GM10847 (cell line): ENCODE results near the gene RNU2-1.
"Not testable (repeated sequence)": the region's sequence is repeated elsewhere in the genome, so short reads cannot be mapped to it uniquely, and the experiment has no call there.

Experiments used
- POLR2A ChIP-seq: IDR thresholded peaks from 2 replicates; pipeline ENCODE4 v1.6.1; 2011; ENCODE audit not compliant: insufficient read length; ENCODE audit errors: extremely low read depth

RNU2-1 gene

DNA sequence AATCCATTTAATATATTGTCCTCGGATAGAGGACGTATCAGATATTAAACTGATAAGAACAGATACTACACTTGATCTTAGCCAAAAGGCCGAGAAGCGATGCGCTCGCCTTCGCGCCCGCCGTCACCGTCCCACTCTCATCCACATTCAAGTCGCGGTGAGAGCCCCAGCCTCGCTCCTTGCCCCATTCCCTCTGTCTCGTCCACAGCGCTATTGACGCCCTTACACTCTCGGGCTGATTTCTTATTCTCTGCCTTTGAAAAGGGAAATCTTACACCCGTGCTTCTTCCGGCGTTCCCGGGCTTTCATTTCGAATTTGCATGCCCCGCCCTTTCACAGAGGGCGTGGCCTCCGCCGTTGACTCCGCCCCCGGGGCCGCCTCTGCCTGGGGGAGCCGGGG lies at the start of gene RNU2-1:
RNU2-1 (minus strand) TSS at position 101 of the 400 bp plus-strand sequence.
- not testable (repeated sequence) for TF ChIP-seq POLR2A

DNA sequence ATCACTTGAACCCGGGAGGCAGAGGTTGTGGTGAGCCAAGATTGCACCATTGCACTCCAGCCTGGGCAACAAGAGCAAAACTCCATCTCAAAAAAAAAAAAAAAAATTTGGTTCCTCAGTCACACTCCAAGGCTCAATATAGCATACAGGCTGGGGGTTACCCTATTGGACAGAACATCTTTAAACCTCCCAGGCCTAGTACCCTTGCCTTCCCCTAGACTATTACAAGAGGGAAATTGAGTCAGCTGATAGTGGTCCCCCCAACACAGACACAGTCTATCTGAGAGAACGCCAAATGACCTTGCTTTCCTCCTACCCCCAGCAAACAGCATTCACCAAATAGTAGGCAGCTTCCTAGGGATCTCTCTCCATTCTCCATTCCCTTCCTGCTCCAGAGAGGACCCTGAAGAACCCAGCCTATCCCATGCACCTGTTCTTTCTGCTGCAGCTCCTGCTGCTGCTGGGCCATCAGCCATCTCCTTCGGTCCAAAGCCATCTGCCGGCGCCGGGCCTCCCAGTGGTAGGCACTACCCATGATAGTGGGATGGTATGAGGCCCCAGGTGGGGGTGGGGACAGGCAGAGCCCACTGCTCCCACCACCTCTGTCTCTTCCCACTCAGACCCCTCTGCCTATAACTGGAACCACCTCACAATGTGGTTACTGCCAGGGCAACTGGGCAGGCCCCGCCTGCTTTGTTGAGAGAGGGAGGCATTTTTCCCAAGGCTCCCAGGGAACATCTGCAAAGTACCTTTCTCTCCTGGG lies 5.6 kb downstream of the RNU2-1 start, which contains the start of gene CCDC200:
CCDC200 (minus strand) TSS at position 604 of the 763 bp plus-strand sequence; CDS start at position 535, 69 bp downstream.
- not testable (repeated sequence) for TF ChIP-seq POLR2A

DNA sequence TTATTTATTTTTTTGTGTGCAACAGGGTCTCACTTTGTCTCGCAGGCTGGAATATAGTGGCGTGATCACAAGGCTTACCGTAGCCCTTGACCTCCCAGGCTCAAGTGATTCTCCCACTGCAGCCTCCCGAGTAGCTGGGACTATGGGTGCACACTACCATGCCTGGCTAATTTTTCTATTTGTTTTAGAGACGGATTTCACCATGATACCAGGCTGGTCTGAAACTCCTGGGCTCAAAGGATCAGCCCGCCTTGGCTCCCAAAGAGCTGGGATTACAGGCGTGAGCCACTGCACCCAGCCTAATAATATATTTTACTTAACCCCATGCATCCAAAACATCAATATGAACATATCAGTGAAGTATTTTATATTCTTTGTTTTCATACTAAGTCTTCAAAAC lies 7.4 kb downstream of the RNU2-1 start:
- TF ChIP-seq POLR2A, result no peak

DNA sequence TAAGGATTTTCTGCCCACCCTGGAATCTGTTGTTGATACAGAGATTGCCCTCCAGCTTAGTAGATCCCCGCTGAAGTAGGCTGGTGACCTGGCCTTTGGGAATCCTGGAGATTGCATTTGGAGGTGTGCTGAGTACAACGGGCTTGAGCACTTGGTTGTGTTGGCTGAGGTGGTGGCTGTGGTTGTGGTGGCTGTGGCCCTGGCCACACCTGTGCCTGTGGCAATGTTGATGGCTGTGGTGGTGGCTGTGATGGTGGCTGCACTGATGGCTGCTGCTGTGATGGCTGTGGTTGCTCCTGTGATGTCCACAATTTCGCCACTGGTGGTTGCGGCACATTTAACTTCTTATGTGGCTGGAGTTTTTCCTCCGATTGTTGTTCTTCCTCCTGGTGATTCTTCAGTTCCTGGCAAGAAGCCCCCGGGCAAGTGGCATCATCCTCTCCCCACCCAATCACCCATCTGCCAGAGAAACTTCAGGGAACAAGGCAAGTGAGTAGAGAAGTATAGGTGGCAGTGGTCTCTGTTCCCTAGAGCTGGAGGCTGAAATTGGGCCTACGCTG lies 9.6 kb downstream of the RNU2-1 start:
- TF ChIP-seq POLR2A, result no peak

DNA sequence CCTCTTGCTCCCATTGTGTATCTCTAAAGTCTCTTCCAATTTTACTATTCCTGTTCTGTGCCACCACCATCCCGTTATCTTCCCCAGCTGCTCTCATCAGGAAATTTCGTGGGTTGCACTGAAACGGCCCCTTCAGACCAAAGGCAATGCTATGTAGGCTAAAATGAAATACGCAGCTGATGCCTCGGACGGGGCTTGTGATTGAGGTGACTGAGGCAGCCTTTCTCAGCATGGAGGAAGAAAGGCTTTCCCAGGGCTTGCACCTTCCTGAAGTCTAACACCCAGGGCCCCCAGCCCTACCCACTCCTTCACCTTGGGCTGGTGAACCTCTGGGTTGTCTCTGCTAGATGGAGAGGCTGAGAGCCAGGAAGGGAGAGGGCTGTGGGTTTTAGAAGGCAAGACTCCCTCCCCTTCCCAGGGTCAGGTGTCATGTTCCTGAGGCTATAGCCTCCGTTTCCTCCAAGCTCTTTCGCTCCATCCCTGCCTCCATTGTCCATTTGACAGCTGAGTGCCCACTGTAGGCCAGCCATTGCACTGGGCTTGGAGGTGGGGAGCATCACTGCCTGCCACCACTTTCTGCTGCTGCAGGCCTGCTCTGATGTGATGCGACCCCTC lies 13.2 kb downstream of the RNU2-1 start:
- no peak for TF ChIP-seq POLR2A

DNA sequence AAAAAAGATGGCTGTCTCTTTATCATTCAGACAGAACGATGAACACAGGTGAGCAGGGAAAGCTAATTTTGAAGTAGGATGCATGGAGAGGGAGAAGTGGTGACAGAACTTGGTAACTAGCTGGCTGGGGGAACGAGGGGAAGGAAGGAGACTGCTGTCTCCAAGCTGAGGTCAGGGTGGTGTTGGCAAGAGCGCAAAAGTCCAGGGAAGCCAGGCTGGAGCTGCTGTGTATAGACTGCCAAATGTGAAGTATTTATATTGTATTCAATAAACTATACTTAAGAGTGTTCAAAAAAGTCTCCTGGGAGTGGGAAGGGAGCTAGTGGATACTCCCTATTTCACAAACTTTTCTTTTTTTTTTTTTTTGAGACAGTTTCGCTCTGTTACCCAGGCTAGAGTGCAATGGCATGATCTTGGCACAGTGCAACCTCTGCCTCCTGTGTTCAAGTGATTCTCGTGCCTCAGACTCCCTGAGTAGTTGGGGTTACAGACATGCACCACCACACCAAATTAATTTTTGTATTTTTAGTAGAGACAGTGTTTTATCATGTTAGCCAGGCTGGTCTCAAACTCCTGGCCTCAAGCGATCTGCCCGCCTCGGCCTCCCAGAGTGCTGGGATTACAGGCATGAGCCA lies 13.9 kb downstream of the RNU2-1 start:
- no peak for TF ChIP-seq POLR2A

DNA sequence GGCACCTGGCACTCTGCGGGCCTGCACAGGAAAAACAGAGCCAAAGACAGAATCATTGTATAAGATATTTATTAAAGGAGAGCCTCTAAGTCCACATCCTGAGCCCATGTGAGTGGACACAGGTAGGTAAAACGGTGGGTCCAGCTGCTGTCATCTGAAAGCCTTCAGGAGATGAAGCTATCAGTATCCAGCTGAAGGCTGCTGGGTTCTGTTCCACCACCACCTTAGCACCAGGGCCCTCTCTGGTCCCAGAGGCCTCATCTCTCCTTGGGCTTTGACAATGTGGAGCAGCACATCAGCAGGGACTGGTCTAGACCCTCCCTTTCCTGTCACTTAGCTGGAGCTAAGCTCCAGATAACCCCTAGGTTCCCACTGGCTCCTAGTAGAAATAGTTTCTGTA lies 14.8 kb downstream of the RNU2-1 start:
- TF ChIP-seq POLR2A, result no peak

DNA sequence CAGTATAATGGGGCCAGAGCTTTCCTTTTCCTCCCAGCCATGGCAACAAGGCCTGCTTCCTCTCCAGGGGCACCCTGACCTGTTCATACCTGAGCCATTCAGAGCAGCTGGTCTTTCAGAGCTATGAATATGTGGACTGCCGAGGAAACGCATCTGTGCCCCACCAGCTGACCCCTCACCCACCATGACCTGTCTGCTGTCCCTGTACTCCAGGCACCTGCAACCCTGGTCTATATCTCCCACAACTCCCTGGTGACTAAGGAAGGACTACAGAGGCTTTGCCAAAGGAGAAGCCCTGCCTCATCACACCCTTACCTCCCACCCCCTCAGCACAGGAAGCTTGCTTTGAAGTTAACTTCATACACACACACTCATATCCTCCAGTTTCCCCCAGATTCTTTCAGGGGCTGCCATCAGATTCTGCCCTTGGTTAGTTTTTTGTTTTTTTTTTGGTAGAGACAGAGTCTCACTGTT lies 16.1 kb downstream of the RNU2-1 start:
- TF ChIP-seq POLR2A, result no peak

DNA sequence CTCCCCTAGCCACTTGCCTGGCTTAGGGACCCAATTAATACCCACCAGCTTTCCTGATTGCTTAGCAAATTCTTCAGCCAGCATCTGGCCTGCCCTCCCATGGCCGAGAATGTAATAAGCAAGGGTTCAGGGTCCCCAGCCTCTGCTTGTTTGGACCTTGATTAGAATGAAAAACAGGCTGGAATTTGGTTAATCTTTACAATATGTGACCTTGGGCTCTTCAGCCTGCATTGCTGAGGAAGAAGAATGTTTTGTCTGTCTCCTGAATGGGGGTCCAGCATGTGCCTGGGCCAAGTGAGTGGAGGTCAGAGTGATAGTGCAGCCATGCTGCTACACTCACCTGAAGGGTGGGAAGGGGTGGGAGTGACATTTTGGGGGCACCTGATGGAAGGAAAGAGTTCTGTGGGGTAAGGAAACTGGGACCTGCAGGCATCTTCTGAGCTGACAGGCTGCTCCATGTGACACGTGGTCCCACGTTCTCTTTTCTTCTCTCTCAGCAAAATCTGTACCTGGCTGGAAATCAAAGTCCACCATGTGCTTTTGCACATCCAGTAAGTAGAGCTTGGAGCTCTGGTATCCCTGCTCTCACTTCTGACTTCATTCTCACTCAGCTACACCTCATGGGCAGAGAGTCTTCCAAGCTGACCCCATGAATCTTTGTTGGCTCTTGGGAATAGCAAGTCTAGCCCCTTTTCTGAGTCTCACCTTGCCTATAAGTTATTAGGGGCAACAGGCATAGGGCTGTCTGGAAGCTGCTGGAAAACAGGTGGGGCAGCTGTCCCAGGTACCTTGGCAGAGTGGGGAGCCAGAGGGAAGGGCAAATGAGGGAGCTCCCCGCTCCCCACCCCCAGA lies 16.8 kb downstream of the RNU2-1 start:
- no peak for TF ChIP-seq POLR2A

DNA sequence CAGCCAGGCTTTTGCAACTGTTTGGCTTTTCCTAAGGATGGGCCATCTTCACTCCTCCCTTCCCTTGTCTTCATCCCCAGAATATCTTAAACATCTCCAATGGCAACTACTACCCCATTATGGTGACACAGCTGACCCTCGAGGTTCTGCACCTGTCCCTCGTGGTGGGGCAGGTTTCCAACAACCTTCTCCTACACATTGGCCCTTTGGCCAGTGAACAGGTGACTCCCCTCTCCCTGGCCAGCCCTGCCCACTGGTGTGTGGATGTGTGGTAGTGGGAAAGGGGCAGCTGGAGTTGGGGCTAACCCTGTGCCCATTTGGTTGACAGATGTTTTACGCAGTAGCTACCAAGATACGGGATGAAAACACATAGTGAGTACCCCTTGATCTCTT lies 17.4 kb downstream of the RNU2-1 start:
- no peak for TF ChIP-seq POLR2A

DNA sequence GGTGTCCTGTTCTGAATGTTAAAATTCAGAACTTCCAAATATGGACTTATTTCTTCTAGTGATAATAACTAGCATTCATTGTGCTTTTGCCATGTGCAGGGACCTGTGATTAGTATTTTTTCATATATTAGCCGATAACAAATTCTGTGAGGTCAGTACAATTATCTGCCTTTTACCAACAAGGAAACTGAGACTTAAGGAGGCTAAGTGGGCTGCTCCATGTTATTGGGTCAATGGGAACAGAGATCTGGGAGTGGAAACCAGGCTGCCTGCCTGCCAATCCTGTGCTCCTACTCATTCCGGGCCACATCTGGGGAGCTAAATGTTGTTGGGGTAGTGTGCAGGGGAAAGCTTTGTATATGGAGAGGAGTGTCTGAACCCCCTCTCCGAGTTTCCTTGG lies 18.4 kb downstream of the RNU2-1 start:
- TF ChIP-seq POLR2A, result no peak

DNA sequence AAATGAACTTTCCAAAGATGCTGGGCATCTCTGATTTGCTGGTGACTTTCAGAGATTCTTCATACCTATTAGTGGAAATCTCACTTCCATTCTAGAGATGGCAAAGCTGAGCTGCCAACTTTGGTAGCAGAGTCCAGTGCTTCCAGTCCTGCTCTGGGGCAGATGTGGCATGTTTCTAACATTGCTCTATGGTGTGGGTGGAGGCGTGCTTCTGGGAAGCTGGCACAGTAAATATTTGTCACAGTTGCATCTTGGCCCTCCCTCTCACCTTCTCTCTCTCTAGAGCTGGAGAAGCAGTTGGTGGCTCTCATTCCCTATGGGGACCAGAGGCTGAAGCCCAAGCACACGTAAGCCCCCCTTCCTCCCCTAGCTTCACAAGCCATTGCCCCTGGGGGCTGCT lies 20.2 kb downstream of the RNU2-1 start:
- no peak for TF ChIP-seq POLR2A

DNA sequence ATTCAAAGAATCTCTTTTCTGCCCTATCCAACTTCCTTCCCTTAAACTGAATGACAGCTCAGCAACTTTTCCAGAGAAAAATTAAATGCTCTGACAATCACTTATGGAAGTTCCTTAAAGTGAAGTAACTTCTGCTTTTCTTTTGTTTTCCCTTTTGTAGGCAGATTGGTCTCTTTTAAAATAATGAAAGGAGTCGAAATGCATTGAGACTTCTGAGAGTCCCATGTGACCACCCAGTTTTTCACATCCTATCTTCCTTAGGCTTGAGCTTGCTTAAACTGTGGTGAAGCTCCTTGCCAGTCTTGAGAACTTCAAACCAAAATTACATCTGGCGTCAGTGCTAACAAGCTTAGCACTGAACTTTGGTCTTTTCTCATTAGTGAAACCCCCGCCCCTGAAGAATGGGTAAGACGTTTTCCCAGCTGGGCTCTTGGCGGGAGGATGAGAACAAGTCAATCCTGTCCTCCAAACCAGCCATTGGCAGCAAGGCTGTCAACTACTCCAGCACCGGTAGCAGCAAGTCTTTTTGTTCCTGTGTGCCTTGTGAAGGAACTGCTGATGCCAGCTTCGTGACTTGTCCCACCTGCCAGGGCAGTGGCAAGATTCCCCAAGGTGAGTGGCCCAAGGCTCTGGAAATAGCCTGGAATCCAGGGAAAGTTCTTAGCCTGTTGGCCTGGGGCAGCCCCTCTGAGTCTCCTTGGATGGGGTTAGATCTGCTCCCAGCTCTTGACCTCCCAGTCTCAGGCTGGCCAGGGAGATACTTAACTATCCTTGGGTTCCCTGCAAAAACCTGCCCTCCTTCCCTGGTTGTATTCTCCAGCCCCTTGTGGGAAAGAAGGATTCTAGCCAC lies 20.9 kb downstream of the RNU2-1 start:
- TF ChIP-seq POLR2A, result no peak

DNA sequence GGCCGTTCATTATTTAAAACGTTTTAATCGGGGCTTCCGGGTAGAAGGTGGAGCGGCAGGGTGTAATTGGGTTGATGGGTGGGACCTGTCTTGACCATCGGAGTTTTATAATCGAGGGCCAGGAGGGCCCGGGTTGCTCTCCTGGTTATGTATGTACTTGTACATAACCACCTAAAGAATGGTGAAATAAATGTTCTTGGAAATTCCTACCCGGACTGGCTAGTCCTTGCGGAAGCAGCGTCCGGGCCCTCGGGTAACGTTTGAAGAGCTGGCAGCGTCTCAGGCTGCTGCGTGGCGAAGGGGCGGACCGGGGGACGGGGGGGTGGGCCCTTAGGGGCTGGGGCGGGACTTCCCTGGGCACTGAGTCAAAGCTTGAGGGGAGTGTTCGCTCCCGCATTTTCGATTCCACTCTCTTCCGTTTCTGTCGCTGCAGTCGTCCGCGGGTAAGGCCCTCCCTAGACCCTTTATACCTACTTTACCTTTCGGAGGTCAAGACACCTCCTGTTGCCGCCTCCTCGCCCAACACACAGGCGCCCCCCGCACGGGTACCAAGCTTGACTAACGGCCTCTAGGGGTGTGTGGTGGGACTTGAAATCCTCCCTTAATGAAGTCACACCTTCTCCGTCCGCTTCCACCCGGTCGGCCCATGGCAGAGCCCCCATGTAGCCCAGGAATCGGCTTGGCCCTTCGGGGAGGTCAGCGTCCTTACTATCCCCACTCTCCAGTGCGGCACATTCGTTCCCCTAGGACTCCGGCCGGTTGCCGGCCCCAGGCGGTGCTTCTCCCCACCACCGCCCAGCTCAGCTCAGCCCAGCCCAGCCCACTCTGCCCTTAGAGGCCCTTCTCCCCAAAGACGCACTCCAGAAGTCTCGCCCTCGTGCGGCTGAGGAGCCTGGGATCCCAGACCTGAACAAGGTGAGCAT lies 22.0 kb downstream of the RNU2-1 start, which contains the start of gene TMEM106A:
TMEM106A (plus strand) TSS at position 396 of the 923 bp plus-strand sequence. CDS start 1,167 bp downstream, outside the sequence.
- TF ChIP-seq POLR2A, result peak; percentile 58
